ENCODE data around the gene GGACT. TPM values are rescaled to one million over a fixed set of nuclear protein-coding genes. Genes with fewer than 3 reads are reported as not detected.

Gene GGACT
- total and polyA plus RNA-seq, 2 of the 8 experiments (the other 6 are each of a cell fraction or from before 2014, with no cell fraction given) = 1.1 to 1.5 TPM

DNA sequence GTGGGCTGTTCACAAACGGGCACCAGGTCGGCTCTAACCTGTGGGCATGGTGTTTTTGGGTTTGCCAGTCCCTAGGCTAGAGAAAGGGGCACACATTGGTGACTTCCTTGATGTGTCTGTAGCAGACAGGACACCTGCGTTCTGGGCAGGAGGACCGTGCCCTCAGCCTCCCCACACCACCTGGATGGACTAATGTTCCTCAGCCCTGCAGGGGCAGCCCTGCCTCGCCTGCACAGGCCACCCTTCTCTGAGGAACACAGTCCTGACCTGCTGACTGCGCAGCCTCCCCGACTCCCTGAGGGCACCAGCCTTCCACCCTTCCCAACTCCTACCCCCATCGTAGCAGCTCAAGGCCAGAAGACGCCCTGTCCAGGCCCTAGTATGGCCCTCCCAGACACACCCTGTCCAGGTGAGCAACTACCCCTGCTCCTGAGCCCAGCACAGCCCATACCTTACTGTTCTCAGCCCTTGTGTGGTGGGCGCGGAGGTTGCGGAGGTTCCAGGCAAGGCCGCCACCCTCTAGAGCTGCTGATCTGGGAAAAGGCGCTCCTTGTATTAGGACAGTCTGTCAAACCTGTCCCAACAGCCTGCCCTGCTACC is 55.7 kb downstream of the GGACT start (continued):
- no peak for TF ChIP-seq CREB1 (IDR thresholded peaks at IDR 0.05)
- no peak for TF ChIP-seq GTF2F1 (IDR thresholded peaks at IDR 0.05; ENCODE audit: borderline replicate concordance, low read depth, low read length)
- TF ChIP-seq RXRA (IDR thresholded peaks at IDR 0.05; ENCODE audit: insufficient read depth, low read depth, low read length) = no peak
- TF ChIP-seq SIRT6 (IDR thresholded peaks at IDR 0.05; ENCODE audit: low read length) = no peak
- no peak for TF ChIP-seq POU5F1 (IDR thresholded peaks at IDR 0.05; ENCODE audit: low read depth, low read length)
- no peak for TF ChIP-seq JUND (IDR thresholded peaks at IDR 0.05; ENCODE audit: low read length)
- TF ChIP-seq EP300 (IDR thresholded peaks at IDR 0.05; ENCODE audit: borderline replicate concordance in 1 of 2, low read depth in 2 of 2, low read length in 2 of 2) = no peak
- TF ChIP-seq RFX5 (IDR thresholded peaks at IDR 0.05; ENCODE audit: borderline replicate concordance, low read depth, low read length) = no peak
- no peak for TF ChIP-seq TBP (IDR thresholded peaks at IDR 0.05; ENCODE audit: low read depth, low read length)

Data from H1 (cell line).